NCI-H146 treated with DMSO at 0.1 percent for 48 hours (cell line): ENCODE results near the gene APRT.
"Not testable (repeated sequence)": the region's sequence is repeated elsewhere in the genome, so short reads cannot be mapped to it uniquely, and the experiment has no call there.

Source experiments
- DNase-seq: peaks from one replicate; lab custom pipeline; 2025; ENCODE audit not compliant: unreplicated experiment; lab: John Stamatoyannopoulos, UW

Gene APRT

GRCh38 chr16:88774544-88775393, 37.0 kb downstream of the APRT start:
- no peak for DNase-seq

DNA sequence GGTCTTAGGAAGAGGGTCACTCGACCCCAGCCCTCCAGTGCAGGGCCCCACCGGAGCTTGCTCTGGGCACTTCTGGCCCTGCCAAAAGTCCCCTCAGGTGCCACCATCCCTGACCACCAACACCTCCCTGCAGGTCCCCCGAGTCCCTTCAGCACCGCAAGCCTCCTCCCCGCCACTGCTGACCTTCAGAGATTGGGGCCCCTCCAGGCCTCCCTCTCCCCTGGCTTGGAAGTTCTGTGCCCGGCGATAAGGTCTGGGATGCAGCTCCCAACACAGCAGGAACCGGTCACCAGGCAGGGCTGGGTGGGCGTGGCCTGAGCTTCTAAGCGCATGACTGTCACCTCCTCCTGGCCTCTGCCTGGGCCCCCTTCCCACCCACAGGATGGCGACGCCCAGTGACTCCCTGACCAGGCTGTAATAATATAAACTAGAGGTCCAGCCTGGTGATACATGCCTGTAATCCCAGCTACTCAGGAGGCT, 37.9 kb downstream of the APRT start:
- no peak for DNase-seq

DNA sequence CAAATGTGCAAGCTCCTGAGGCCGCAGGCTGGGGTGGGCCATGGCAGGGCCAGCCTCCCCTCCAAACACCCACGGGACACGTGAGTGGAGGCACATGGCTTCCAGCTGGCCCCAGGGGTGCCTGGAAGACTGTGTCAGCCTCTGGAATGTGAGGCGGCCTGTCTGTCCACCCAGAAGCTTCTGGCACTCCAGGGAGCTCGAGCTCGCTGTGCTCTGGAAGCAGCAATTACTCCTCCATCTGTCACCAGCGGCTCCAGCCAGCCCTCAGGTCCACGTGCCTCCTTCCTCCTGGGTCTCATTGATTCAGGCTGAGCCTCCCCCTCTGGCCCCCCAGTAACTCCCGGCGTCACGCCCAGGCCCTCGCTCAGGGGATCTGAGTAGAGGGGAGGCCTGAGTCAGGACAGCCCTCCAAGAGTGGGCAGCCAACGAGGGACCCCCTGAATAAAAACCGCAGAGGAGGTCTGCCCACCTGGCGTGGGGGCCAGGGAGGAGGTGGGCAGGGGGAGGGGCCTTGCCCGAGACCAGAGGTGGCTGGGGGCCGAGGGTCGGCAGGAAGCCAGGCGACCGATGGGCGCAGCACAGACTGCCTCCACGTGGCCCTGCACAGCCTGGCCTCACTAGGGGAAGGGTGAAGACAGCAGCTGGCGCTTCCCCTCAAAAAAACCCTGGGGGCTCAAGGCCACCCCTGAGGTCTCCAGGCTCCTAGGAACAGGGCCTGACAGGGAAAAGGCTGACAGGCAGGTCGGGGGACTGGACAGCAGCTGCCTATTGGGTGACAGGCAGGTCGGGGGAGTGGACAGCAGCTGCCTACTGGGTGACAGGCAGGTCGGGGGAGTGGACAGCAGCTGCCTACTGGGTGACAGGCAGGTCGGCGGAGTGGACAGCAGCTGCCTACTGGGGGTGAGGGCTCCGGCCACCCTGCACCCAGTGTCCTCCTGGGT, 38.6 kb downstream of the APRT start:
- no peak for DNase-seq

GRCh38 chr16:88771781-88772180, 39.9 kb downstream of the APRT start:
- DNase-seq = not testable (repeated sequence)

- no peak for DNase-seq
These were observed 40.4 kb downstream of the APRT start for GRCh38 chr16:88771294-88771772.

DNA sequence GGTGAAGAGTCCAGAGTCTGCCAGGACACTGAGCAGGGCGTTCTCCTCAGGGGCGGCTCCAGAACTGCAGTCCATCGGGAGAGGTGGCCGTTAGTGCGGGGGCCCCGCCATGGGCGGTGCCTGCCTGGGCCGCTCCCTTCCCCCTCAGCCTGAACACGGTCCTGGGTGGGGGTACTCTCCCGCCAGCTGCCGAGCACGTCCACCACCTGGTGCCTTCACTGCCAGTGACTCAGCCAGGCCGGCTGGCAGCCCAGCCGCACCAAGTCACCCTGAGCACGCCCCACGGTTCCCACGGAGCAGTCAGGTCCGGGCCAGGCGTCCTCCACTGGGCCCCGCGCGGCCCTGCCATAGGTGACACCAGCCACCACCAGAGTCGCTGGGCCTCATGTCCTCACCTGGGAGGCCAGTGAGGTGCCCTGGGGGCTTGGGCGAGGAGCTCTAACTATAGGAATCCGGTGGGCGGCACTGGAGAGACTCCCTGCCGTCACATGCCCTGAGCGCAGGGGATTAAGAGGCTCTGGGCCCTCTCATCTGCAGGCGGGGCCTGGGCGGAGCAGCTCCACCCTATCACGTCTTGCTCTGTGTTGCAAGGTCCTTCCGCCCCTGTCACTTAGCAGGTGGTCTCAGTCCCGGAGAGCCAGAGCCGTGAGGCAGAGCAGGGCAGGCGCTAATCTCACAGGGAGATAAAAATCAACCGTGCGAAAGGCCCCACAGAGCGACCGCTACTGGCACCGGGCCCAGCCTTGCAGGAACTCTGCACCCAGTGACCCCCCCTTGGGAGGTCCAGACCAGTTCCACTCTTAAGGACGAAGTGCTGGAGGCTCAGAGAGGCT, 41.1 kb downstream of the APRT start:
- peak; percentile 10 for DNase-seq

GRCh38 chr16:88769617-88770460, 41.9 kb downstream of the APRT start:
- no peak for DNase-seq

GRCh38 chr16:88768071-88768783, 43.5 kb downstream of the APRT start:
- DNase-seq = no peak

DNA sequence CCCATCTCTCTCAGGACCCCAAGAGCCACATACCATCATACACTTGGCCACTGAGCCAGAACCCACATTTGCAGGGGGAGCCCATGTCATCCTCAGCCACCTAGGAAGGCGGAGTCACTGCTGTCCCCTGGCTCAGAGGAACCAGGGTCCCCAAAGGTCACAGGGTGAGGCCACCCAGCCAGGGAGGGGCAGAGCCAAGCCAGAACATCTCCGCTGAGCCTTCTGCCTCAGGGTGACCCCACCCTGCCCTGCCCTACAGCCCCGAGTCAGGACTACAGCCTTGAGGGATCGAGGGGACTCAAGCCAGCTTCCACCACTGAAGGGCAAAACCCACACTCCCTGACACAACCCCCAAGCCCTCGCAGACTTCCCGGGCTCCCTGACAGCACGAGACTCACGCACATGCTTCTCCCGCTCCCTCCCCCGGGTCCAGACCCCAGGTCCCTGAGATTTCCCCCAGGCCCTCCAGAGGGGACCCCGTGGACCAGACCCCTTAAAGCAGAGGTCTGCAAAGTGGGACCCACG, 44.1 kb downstream of the APRT start:
- no peak for DNase-seq

DNA sequence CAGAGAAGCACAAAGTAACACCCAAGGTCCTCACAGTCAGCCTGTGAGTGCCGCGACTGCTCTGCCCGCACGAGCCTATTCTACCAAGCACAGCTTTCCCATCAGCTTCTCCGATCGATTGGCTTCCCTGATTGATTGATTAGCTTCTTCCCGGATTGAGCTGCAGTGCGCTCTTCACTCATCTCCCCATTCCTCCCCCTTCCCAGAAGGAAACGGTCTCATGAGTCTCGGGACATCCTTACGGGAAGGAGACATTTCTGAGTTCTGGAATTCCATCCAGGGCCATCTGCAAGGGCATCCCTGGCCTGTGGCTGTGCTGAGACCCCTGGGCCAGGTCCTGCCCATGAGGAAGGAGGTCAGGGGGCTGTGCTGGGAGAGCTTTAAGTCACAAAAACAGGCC, 44.8 kb downstream of the APRT start:
- DNase-seq = no peak

GRCh38 chr16:88764913-88765349, 46.8 kb downstream of the APRT start:
- DNase-seq = no peak

GRCh38 chr16:88764080-88764479, 47.6 kb downstream of the APRT start:
- DNase-seq = no peak

GRCh38 chr16:88763502-88764053, 48.1 kb downstream of the APRT start:
- no peak for DNase-seq

DNA sequence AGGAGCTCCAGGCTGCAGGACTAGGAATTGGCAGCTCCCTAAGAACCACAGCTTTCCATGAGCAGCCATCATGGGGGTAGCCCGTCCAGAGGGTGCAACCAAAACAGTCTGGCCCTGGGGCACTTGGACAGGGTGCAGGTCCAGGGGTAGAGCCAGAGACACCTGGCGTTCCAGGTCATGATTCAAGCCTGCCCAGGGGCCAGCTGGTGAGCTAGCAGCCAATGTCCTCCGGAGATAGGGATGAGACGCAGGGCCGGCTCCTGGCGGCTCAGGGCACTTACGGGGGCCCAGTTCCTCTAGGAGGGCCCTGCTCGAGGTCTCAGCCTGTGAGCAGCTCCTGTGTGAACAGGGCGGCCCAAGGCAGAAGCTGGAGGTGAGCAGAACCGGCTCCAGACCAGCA, 48.8 kb downstream of the APRT start:
- no peak for DNase-seq

GRCh38 chr16:88762258-88762870, 49.4 kb downstream of the APRT start:
- DNase-seq = no peak

- DNase-seq = no peak
These were observed 49.9 kb downstream of the APRT start for GRCh38 chr16:88761830-88762229.

GRCh38 chr16:88761143-88761534, 50.6 kb downstream of the APRT start:
- DNase-seq = no peak
